ENCODE data around the gene PLEKHG5. TPM values are rescaled to one million over a fixed set of nuclear protein-coding genes. Genes with fewer than 3 reads are reported as not detected.

Gene PLEKHG5
- total RNA-seq, 4 donors from 2014 or later, result 5.8 to 12.0 (median 8.4) TPM

DNA sequence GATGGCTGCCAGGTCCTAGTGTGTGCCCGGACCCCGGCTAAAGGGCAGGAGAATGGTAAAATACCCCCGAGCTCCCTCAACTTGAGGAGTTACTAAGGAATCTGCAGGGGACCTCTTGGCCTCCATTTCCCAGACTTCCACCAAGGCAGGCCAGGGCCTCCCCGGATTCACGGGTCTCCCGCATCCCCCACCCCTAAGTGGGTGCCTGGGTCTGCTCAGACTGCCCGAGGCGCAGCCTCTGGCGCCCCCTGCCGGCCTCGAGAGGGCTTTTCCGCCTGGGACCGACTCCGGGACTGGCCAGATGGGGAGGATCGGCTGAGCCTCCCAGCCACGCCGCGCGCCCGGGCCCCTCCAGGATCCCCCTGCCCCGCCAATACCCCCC lies 1.7 kb downstream of the PLEKHG5 start:
- H3K27ac ChIP-seq, result no peak overlapping the region
- peaks cover 3% of the 10 kb centered on the region for H3K27me3 ChIP-seq
- no peak for TF ChIP-seq POLR2A (IDR thresholded peaks at IDR 0.05)
- TF ChIP-seq, protein P1, sequence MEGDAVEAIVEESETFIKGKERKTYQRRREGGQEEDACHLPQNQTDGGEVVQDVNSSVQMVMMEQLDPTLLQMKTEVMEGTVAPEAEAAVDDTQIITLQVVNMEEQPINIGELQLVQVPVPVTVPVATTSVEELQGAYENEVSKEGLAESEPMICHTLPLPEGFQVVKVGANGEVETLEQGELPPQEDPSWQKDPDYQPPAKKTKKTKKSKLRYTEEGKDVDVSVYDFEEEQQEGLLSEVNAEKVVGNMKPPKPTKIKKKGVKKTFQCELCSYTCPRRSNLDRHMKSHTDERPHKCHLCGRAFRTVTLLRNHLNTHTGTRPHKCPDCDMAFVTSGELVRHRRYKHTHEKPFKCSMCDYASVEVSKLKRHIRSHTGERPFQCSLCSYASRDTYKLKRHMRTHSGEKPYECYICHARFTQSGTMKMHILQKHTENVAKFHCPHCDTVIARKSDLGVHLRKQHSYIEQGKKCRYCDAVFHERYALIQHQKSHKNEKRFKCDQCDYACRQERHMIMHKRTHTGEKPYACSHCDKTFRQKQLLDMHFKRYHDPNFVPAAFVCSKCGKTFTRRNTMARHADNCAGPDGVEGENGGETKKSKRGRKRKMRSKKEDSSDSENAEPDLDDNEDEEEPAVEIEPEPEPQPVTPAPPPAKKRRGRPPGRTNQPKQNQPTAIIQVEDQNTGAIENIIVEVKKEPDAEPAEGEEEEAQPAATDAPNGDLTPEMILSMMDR (IDR thresholded peaks at IDR 0.05), result peak; percentile 57 to 97 (median 80)
- intact Hi-C loops (cut with DNase I), result loop anchor here (5.0 kb wide), 1 partner anchor 158 kb away; no protein-coding TSS in a partner anchor
- 9 to 23% methylated on average over 10 to 11 of the region's 21 CpGs for WGBS, 2 donors
- no peaks in the 10 kb centered on the region for H3K9me3 ChIP-seq
- no peaks in the 10 kb centered on the region for H3K36me3 ChIP-seq
- H3K4me1 ChIP-seq, result peaks cover 10 to 46% of the 10 kb centered on the region in 2 donors
- DNase-seq, result peak; percentile 59 to 65
- H3K4me3 ChIP-seq (replicated peaks in 1 of 3), result peak overlapping the region; percentile 25 to 50 (median 40)

DNA sequence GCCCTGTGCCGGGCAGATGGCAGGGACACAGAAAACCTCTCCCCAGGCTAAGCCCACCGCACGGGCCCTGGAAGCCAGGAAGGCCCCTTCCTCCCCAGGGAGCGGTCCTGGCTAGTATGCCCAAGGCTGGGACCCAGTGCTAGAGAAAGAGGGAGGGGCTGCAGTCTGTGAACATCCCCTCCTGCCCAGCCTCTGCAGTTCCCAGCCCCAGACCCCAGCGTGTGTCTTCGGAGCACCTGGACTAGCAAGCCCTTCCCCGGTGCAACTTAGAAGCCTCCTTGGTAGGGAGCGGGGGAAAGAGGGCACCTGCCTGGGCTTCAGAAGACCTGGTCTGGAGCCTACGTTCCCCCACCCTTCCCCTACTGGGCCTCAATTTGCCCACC lies 2.1 kb downstream of the PLEKHG5 start:
- no peak for DNase-seq
- Histone ChIP-seq H3K4me3 (replicated peaks in 1 of 3) (no peak overlapping the region), H3K4me1 (peaks cover 10 to 46% of the 10 kb centered on the region in 2 donors), H3K36me3 (no peaks in the 10 kb centered on the region), H3K27me3 (peaks cover 3% of the 10 kb centered on the region), H3K9me3 (no peaks in the 10 kb centered on the region), H3K27ac (no peak overlapping the region)
- WGBS, 2 donors, result 85 to 89% methylated on average over 5 to 7 of the region's 9 CpGs
- intact Hi-C loops (cut with DNase I), result loop anchor here (5.0 kb wide), 1 partner anchor 158 kb away; no protein-coding TSS in a partner anchor
- peak in 1 of 2 donors; percentile 24 for TF ChIP-seq POLR2A (IDR thresholded peaks at IDR 0.05)
- TF ChIP-seq, protein P1 (IDR thresholded peaks at IDR 0.05), result no peak

DNA sequence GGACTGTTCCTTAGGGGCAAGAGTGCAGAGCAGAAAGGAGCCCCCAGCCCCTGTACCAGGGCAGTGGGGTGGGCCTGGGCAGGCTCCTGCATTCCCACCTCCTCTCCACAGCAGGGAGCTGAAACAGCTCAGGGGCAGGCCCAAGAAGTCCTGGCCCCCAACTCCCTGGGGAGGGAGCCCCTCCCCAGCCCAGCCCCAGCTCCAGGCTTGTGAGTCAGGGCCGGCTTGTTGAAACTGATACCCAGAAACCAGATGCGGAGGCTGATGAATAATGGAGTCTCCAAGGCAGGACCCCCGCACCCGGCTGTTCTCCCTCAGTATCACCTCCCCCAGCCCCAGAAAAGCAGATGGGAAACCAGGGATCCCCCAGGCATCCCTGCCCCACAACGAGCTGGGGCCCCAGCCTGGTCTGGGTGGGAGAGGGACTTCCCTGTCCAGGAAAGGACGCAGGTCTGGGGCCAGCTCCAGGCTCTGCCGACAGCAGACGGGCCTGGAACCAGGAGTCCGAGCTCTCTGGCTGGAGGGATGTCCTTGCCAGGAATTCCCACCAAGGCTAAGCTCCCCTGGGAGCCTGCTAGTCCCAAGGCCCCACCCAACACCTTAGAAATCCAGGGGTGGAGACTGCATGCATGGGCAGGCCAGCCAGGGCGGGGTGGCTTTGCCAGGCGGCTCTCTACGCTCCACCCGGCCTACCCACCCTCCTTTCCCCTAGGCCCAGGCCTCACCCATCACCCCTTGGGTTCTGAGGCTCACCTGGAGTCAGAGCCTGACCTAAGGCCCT lies 2.7 kb downstream of the PLEKHG5 start:
- peaks cover 10 to 46% of the 10 kb centered on the region in 2 donors for H3K4me1 ChIP-seq
- no peaks in the 10 kb centered on the region for H3K9me3 ChIP-seq
- intact Hi-C loops (cut with DNase I), result loop anchor here (5.0 kb wide), 1 partner anchor 159 kb away; no protein-coding TSS in a partner anchor
- no peak for DNase-seq
- 59 to 71% methylated on average over 4 to 10 of the region's 13 CpGs for WGBS, 2 donors
- H3K27ac ChIP-seq, result no peak overlapping the region
- TF ChIP-seq, protein P1 (IDR thresholded peaks at IDR 0.05), result no peak
- TF ChIP-seq POLR2A (IDR thresholded peaks at IDR 0.05), result no peak
- no peaks in the 10 kb centered on the region for H3K36me3 ChIP-seq
- no peak overlapping the region for H3K4me3 ChIP-seq (replicated peaks in 1 of 3)
- peaks cover 3% of the 10 kb centered on the region for H3K27me3 ChIP-seq

DNA sequence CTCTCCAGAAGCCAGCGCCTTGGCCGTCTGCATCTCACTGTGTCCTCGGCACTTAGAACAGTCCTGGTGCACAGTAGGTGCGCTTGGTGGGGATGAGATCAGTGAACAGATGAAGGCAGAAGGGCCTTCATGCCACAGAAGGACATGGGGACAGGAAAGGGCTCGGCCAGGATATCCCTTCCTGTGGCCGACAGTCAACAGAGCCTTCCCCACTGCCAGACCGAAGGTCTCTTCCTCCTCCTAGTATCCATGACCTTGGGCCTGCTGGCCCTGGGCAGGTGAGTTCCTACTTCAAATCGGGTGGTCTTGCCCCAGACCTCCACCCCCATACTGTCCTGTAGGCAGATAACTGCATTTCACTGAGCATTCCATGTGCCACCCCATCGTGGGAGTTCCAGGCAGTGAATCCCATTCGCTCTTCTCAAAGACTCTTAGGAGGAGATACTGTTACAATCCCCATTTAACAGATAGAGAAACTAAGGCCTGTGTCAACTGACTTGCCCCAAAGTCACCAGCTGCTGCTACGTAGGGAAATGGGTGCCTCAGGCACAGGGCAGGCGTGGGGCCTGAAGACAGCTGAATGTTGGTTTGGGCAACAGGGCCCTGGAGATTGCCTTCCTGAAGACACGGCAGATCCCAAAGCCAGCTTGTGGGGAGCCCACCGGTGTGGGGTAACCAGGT lies 3.5 kb downstream of the PLEKHG5 start:
- no peak for DNase-seq
- H3K4me3 ChIP-seq (replicated peaks in 1 of 3), result no peak overlapping the region
- no peaks in the 10 kb centered on the region for H3K36me3 ChIP-seq
- H3K4me1 ChIP-seq, result peaks cover 10 to 46% of the 10 kb centered on the region in 2 donors
- H3K27ac ChIP-seq, result no peak overlapping the region
- TF ChIP-seq, protein P1 (IDR thresholded peaks at IDR 0.05), result no peak
- TF ChIP-seq POLR2A (IDR thresholded peaks at IDR 0.05), result no peak
- 85 to 92% methylated on average over 11 to 14 of the region's 14 CpGs for WGBS, 2 donors
- H3K9me3 ChIP-seq, result no peaks in the 10 kb centered on the region
- H3K27me3 ChIP-seq, result peaks cover 3% of the 10 kb centered on the region
- intact Hi-C loops (cut with DNase I), result loop anchor here (5.0 kb wide), 1 partner anchor 159 kb away; no protein-coding TSS in a partner anchor
